Activated CD4-positive, alpha-beta T cell treated with anti-CD3 and anti-CD28 coated beads for 48 hours (primary cell): ENCODE data around the gene USP40.

Experiments used
- DNase-seq: peaks from one replicate; pipeline ENCODE4 v3.0.0-alpha.2; 2020

The USP40 gene

GRCh38 chr2:233471291-233472035 is 95.1 kb downstream of the USP40 start:
- DNase-seq, result no peak

GRCh38 chr2:233470839-233471238 is 95.7 kb downstream of the USP40 start:
- DNase-seq, result no peak

- DNase-seq, result no peak
These were observed 96.4 kb downstream of the USP40 start for GRCh38 chr2:233470011-233470687.

- DNase-seq, result no peak
These were observed 97.1 kb downstream of the USP40 start for GRCh38 chr2:233469261-233470010.

GRCh38 chr2:233468741-233469110 is 97.9 kb downstream of the USP40 start:
- DNase-seq, result no peak

GRCh38 chr2:233468047-233468740 is 98.4 kb downstream of the USP40 start:
- DNase-seq, result no peak

GRCh38 chr2:233466991-233467603 is 99.5 kb downstream of the USP40 start:
- DNase-seq, result no peak

- no peak for DNase-seq
These were observed 101.9 kb downstream of the USP40 start for GRCh38 chr2:233464531-233465240.

GRCh38 chr2:233464056-233464455 is 102.5 kb downstream of the USP40 start:
- no peak for DNase-seq

GRCh38 chr2:233463586-233463985 is 103.0 kb downstream of the USP40 start:
- DNase-seq, result no peak

GRCh38 chr2:233462826-233463470 is 103.6 kb downstream of the USP40 start:
- no peak for DNase-seq

- DNase-seq, result no peak
These were observed 104.3 kb downstream of the USP40 start for GRCh38 chr2:233462202-233462785.

GRCh38 chr2:233461481-233461891 is 105.1 kb downstream of the USP40 start:
- no peak for DNase-seq

- DNase-seq, result no peak
These were observed 105.7 kb downstream of the USP40 start for GRCh38 chr2:233460726-233461441.

- DNase-seq, result no peak
These were observed 107.2 kb downstream of the USP40 start for GRCh38 chr2:233459426-233459825.

- no peak for DNase-seq
These were observed 107.8 kb downstream of the USP40 start for GRCh38 chr2:233458826-233459225.

- DNase-seq, result no peak
These were observed 108.5 kb downstream of the USP40 start for GRCh38 chr2:233458031-233458610.

- DNase-seq, result no peak
These were observed 109.2 kb downstream of the USP40 start for GRCh38 chr2:233457356-233457755.

GRCh38 chr2:233456934-233457333 is 109.6 kb downstream of the USP40 start:
- DNase-seq, result no peak

- DNase-seq, result no peak
These were observed 110.5 kb downstream of the USP40 start for GRCh38 chr2:233456111-233456510.
